ENCODE data around the gene SDHAF4. TPM values are rescaled to one million over a fixed set of nuclear protein-coding genes. Genes with fewer than 3 reads are reported as not detected.

SDHAF4 gene
- total and polyA plus RNA-seq, 2 experiments from 2014 or later, result 11.9 to 16.0 TPM

DNA sequence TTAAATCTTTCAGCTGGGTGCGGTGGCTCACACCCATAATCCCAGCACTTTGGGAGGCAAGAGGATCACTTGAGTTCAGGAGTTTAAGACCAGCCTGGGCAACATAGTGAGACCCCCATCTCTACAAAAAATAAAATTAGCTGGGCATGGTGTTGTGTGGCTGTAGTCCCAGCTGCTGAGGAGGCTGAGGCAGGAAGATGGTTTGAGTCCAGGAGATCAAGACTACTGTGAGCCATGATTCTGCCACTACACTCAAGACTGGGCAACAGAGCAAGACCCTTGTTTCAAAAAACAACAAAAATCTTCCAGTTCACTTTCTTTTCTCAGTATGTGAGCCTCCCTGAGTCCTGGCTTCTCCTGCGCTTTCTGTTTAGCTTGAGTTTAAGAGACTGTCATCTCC is 7.9 kb downstream of the SDHAF4 start:
- no peaks in the 10 kb centered on the region for H4K20me1 ChIP-seq (ENCODE audit: insufficient read depth, poor library complexity, severe bottlenecking)
- no peaks in the 10 kb centered on the region for H3K27me3 ChIP-seq
- no peak overlapping the region for H3K27ac ChIP-seq
- no peak overlapping the region for H2AFZ ChIP-seq
- WGBS (ENCODE audit: low lambda C conversion rate, missing lambda C conversion rate), result 96% methylated on average over 2 of the region's 2 CpGs
- H3K4me3 ChIP-seq, result no peak overlapping the region
- no peak for TF ChIP-seq EZH2 (IDR thresholded peaks at IDR 0.05; ENCODE audit: borderline replicate concordance)
- TF ChIP-seq, protein P1, sequence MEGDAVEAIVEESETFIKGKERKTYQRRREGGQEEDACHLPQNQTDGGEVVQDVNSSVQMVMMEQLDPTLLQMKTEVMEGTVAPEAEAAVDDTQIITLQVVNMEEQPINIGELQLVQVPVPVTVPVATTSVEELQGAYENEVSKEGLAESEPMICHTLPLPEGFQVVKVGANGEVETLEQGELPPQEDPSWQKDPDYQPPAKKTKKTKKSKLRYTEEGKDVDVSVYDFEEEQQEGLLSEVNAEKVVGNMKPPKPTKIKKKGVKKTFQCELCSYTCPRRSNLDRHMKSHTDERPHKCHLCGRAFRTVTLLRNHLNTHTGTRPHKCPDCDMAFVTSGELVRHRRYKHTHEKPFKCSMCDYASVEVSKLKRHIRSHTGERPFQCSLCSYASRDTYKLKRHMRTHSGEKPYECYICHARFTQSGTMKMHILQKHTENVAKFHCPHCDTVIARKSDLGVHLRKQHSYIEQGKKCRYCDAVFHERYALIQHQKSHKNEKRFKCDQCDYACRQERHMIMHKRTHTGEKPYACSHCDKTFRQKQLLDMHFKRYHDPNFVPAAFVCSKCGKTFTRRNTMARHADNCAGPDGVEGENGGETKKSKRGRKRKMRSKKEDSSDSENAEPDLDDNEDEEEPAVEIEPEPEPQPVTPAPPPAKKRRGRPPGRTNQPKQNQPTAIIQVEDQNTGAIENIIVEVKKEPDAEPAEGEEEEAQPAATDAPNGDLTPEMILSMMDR (IDR thresholded peaks at IDR 0.05; ENCODE audit: poor library complexity), result no peak
- no peak for TF ChIP-seq EZH2phosphoT487 (IDR thresholded peaks at IDR 0.05; ENCODE audit: low read depth, severe bottlenecking, unreplicated experiment)
- peaks cover 3% of the 10 kb centered on the region for H3K79me2 ChIP-seq
- H3K9me3 ChIP-seq (ENCODE audit: low read depth), result no peaks in the 10 kb centered on the region
- H3K4me1 ChIP-seq (ENCODE audit: insufficient read depth), result no peaks in the 10 kb centered on the region
- no peaks in the 10 kb centered on the region for H3K9me2 ChIP-seq (replicated peaks; ENCODE audit: insufficient read depth)
- H3K4me2 ChIP-seq, result no peak overlapping the region
- no peaks in the 10 kb centered on the region for H3K36me3 ChIP-seq (replicated peaks; ENCODE audit: insufficient read depth, low read depth)
- DNase-seq (ENCODE audit: low spot score), result no peak

DNA sequence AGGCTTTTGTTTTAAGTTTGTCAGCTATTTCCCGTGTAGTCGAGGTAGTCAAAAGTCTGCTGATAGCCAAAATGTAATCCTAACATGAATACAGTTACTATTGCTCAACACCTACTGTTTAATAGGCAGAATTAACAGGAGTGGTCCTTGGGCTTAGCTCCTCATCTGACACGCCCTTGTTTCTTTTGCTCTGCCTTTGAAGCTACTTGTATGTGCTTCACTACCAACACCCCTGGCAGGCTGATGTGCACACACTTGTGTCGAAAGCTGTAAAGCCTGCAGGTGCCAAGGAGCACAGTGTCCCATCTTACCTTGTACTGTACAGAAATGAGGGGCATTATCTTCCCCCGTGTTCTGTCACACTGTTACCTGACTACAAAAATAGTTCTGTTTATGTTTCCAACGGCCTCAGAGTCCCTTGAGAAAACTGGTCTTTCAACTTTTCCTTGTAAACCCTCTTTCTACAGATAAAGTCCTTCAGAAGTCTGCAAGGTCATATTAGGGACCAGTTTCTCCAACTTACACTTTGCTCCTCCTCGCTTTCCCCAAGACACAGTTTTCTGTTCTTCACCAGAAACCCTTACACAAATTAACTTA is 9.3 kb downstream of the SDHAF4 start:
- no peaks in the 10 kb centered on the region for H3K27me3 ChIP-seq
- 43% methylated on average over 7 of the region's 7 CpGs for WGBS (ENCODE audit: low lambda C conversion rate, missing lambda C conversion rate)
- no peaks in the 10 kb centered on the region for H3K9me2 ChIP-seq (replicated peaks; ENCODE audit: insufficient read depth)
- DNase-seq (ENCODE audit: low spot score), result no peak
- no peaks in the 10 kb centered on the region for H3K4me1 ChIP-seq (ENCODE audit: insufficient read depth)
- no peak overlapping the region for H3K27ac ChIP-seq
- H3K4me3 ChIP-seq, result no peak overlapping the region
- TF ChIP-seq, protein P1 (IDR thresholded peaks at IDR 0.05; ENCODE audit: poor library complexity), result no peak
- TF ChIP-seq EZH2phosphoT487 (IDR thresholded peaks at IDR 0.05; ENCODE audit: low read depth, severe bottlenecking, unreplicated experiment) (no peak), EZH2 (IDR thresholded peaks at IDR 0.05; ENCODE audit: borderline replicate concordance) (no peak)
- H4K20me1 ChIP-seq (ENCODE audit: insufficient read depth, poor library complexity, severe bottlenecking), result no peaks in the 10 kb centered on the region
- H3K4me2 ChIP-seq, result no peak overlapping the region
- H3K79me2 ChIP-seq, result no peaks in the 10 kb centered on the region
- H2AFZ ChIP-seq, result no peak overlapping the region
- H3K36me3 ChIP-seq (replicated peaks; ENCODE audit: insufficient read depth, low read depth), result no peaks in the 10 kb centered on the region
- no peaks in the 10 kb centered on the region for H3K9me3 ChIP-seq (ENCODE audit: low read depth)

DNA sequence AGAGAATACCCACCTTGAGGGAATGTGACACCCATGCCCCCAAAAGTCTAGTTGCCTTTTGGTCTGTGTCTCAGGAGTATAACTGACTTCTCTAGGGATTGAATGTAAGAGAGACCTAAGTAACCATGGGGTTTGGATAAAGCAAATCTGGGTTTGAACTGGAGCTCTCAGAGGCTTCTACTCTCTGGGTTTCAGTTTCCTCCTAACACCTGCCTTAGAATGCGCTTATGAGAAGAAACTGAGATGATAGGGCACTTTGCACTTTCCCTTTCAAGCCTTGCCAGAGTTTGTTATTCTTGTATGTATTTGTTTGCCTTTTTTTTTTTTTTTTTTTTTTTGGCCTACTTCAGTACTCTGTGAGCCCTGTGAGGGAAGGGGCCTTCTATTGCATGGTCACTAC is 19.4 kb downstream of the SDHAF4 start:
- TF ChIP-seq EZH2 (IDR thresholded peaks at IDR 0.05; ENCODE audit: borderline replicate concordance), result no peak
- TF ChIP-seq, protein P1 (IDR thresholded peaks at IDR 0.05; ENCODE audit: poor library complexity), result no peak
- Histone ChIP-seq H3K4me2 (no peak overlapping the region), H3K27me3 (no peaks in the 10 kb centered on the region), H2AFZ (no peak overlapping the region), H3K79me2 (no peaks in the 10 kb centered on the region), H3K36me3 (replicated peaks; ENCODE audit: insufficient read depth, low read depth) (no peaks in the 10 kb centered on the region), H3K9me3 (ENCODE audit: low read depth) (no peaks in the 10 kb centered on the region), H3K4me3 (no peak overlapping the region), H3K4me1 (ENCODE audit: insufficient read depth) (no peaks in the 10 kb centered on the region), H3K9me2 (replicated peaks; ENCODE audit: insufficient read depth) (no peaks in the 10 kb centered on the region), H3K27ac (no peak overlapping the region), H4K20me1 (ENCODE audit: insufficient read depth, poor library complexity, severe bottlenecking) (no peaks in the 10 kb centered on the region)
- WGBS (ENCODE audit: low lambda C conversion rate, missing lambda C conversion rate), result 100% methylated on average over 1 of the region's 1 CpG
- DNase-seq (ENCODE audit: low spot score), result no peak

DNA sequence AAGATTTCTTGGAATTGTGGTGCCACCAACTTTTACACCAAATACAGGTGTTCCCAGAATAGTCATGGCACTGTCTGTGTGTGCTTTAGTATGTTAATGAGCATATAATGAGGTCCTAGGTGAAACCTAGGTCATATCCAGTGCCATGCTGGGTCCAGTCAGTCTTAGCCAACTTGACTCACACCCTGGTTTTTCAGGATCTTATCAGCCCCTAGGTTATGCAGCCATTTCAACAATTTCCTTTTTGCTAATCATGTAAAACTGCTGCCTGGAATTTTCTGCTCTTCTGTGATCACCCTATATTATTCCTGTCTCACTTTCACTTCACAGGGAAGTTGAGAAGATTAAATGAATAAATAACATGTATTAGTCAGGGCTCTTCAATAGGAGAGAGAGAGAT is 23.7 kb downstream of the SDHAF4 start:
- H3K4me3 ChIP-seq, result no peak overlapping the region
- TF ChIP-seq, protein P1 (IDR thresholded peaks at IDR 0.05; ENCODE audit: poor library complexity), result no peak
- TF ChIP-seq EZH2 (IDR thresholded peaks at IDR 0.05; ENCODE audit: borderline replicate concordance), result no peak
- no peak for TF ChIP-seq EZH2phosphoT487 (IDR thresholded peaks at IDR 0.05; ENCODE audit: low read depth, severe bottlenecking, unreplicated experiment)
- no peak overlapping the region for H3K4me2 ChIP-seq
- no peaks in the 10 kb centered on the region for H3K79me2 ChIP-seq
- H2AFZ ChIP-seq, result no peak overlapping the region
- H3K27me3 ChIP-seq, result no peaks in the 10 kb centered on the region
- no peaks in the 10 kb centered on the region for H3K4me1 ChIP-seq (ENCODE audit: insufficient read depth)
- no peaks in the 10 kb centered on the region for H4K20me1 ChIP-seq (ENCODE audit: insufficient read depth, poor library complexity, severe bottlenecking)
- no peak for DNase-seq (ENCODE audit: low spot score)
- no peaks in the 10 kb centered on the region for H3K9me2 ChIP-seq (replicated peaks; ENCODE audit: insufficient read depth)
- H3K9me3 ChIP-seq (ENCODE audit: low read depth), result no peaks in the 10 kb centered on the region
- H3K27ac ChIP-seq, result no peak overlapping the region
- no peaks in the 10 kb centered on the region for H3K36me3 ChIP-seq (replicated peaks; ENCODE audit: insufficient read depth, low read depth)
